Measurements from ENCODE around the gene FAM114A1. TPM values are rescaled to one million over a fixed set of nuclear protein-coding genes. Genes with fewer than 3 reads are reported as not detected.
"Not testable (repeated sequence)": the region's sequence is repeated elsewhere in the genome, so short reads cannot be mapped to it uniquely, and the experiment has no call there.

FAM114A1 gene
- total RNA-seq, 2 donors from 2014 or later = 148 to 180 TPM

- Histone ChIP-seq H3K9me3 (no peaks in the 10 kb centered on the region), H3K4me3 (no peak overlapping the region), H3K4me1 (ENCODE audit: control insufficient read depth in 1 of 2, low read depth in 2 of 2) (peaks cover 0 to 11% of the 10 kb centered on the region in 2 donors), H3K36me3 (peaks cover 51% of the 10 kb centered on the region), H3K27ac (no peak overlapping the region), H3K27me3 (replicated peaks; ENCODE audit: insufficient read depth) (no peaks in the 10 kb centered on the region)
- DNase-seq (ENCODE audit: low spot score) = no peak
- no peak for ATAC-seq (ENCODE audit: insufficient number of reproducible peaks, low FRiP score, low read depth)
- no peak for TF ChIP-seq CTCF (IDR thresholded peaks at IDR 0.05)
Measured at GRCh38 chr4:38940476-38940875, 72.9 kb downstream of the FAM114A1 start.

DNA sequence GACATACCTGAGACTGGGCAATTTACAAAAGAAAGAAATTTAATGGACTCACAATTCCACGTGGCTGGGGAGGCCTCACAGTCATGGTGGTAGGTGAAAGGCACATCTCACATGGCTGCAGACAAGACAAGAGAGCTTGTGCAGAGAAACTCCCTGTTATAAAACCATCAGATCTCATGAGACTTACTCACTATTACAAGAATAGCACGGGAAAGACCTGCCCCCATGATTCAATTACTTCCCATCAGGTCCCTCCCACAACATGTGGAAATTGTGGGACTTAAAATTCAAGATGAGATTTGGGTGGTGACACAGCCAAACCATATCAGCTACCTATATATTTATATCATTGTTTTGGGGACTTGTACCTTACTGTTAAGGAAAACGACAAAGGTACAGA lies 74.3 kb downstream of the FAM114A1 start:
- H3K4me1 ChIP-seq (ENCODE audit: control insufficient read depth in 1 of 2, low read depth in 2 of 2) = peaks cover 0 to 11% of the 10 kb centered on the region in 2 donors
- ATAC-seq (ENCODE audit: insufficient number of reproducible peaks, low FRiP score, low read depth); DNase-seq (ENCODE audit: low spot score); H3K4me3 ChIP-seq; H3K27ac ChIP-seq; H3K27me3 ChIP-seq (replicated peaks; ENCODE audit: insufficient read depth); H3K9me3 ChIP-seq: not testable (repeated sequence)
- H3K36me3 ChIP-seq = peaks cover 47% of the 10 kb centered on the region

DNA sequence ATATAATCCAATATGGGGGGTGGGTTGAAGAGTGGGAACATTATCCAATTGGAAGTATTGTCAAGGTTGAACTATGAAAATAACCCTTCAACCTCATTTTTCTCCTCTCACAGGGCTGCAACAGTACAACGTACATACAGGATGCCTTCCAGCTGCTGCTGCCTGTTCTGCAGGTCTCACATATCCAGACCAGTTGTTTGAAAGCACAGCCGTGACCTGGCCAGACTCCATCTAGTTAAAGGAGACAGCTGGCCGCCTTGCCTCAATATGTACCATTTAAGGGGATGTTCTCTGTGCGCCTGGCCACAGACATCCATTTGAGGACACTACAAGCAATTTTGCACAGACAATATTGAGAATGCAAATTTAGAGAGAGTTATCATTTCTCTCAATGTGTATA lies 75.7 kb downstream of the FAM114A1 start:
- H3K27ac ChIP-seq = no peak overlapping the region
- no peak for DNase-seq (ENCODE audit: low spot score)
- peaks cover 0 to 11% of the 10 kb centered on the region in 2 donors for H3K4me1 ChIP-seq (ENCODE audit: control insufficient read depth in 1 of 2, low read depth in 2 of 2)
- no peak overlapping the region for H3K4me3 ChIP-seq
- no peaks in the 10 kb centered on the region for H3K27me3 ChIP-seq (replicated peaks; ENCODE audit: insufficient read depth)
- no peak for ATAC-seq (ENCODE audit: insufficient number of reproducible peaks, low FRiP score, low read depth)
- peaks cover 32% of the 10 kb centered on the region for H3K36me3 ChIP-seq
- H3K9me3 ChIP-seq = no peaks in the 10 kb centered on the region
- TF ChIP-seq CTCF (IDR thresholded peaks at IDR 0.05) = no peak

DNA sequence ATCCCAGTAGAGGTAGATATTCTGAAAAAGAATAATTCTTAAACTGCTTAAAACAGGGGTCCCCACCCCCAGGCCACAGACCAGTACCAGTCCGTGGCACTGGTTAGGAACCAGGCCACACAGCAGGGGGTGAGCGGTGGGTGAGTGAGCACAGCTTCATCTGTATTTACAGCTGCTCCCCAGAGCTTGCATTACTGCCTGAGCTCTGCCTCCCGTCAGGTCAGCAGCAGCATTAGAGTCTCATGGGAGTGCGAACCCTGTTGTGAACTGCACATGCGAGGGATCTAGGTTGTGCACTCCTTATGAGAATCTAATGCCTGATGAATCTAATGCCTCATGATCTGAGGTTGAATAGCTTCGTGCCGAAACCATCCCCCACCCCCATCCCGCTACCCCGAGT lies 76.8 kb downstream of the FAM114A1 start:
- Histone ChIP-seq H3K27me3 (replicated peaks; ENCODE audit: insufficient read depth) (no peaks in the 10 kb centered on the region), H3K36me3 (peaks cover 25% of the 10 kb centered on the region), H3K4me1 (ENCODE audit: control insufficient read depth in 1 of 2, low read depth in 2 of 2) (peaks cover 0 to 11% of the 10 kb centered on the region in 2 donors), H3K4me3 (no peak overlapping the region), H3K9me3 (no peaks in the 10 kb centered on the region), H3K27ac (no peak overlapping the region)
- ATAC-seq (ENCODE audit: insufficient number of reproducible peaks, low FRiP score, low read depth) (no peak), DNase-seq (ENCODE audit: low spot score) (no peak)
- TF ChIP-seq CTCF (IDR thresholded peaks at IDR 0.05) = no peak

DNA sequence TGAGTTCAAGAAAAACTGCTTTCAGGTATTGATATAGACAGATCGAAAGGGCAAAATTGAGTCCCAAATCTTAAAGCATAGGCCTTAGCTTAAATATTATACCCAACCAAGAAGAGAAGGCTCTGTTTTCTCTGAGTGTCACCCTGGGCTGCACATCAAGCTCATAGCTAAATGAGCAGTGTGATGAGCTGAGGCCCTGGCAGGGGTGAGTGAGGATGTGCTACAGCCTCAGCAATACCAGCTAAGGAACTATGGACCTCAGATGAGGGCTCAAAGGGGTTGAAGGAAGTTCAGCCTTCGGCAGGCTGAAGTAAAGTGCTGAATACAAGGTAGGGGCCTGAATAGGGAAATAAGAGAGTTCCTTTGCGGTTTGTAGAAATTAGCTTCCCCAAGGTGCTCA lies 79.3 kb downstream of the FAM114A1 start:
- Histone ChIP-seq H3K9me3 (no peaks in the 10 kb centered on the region), H3K4me3 (no peak overlapping the region), H3K27me3 (replicated peaks; ENCODE audit: insufficient read depth) (no peaks in the 10 kb centered on the region), H3K27ac (no peak overlapping the region), H3K36me3 (peaks cover 16% of the 10 kb centered on the region), H3K4me1 (ENCODE audit: control insufficient read depth in 1 of 2, low read depth in 2 of 2) (no peaks in the 10 kb centered on the region)
- TF ChIP-seq CTCF (IDR thresholded peaks at IDR 0.05) = no peak
- ATAC-seq (ENCODE audit: insufficient number of reproducible peaks, low FRiP score, low read depth) = no peak
- DNase-seq (ENCODE audit: low spot score) = no peak

DNA sequence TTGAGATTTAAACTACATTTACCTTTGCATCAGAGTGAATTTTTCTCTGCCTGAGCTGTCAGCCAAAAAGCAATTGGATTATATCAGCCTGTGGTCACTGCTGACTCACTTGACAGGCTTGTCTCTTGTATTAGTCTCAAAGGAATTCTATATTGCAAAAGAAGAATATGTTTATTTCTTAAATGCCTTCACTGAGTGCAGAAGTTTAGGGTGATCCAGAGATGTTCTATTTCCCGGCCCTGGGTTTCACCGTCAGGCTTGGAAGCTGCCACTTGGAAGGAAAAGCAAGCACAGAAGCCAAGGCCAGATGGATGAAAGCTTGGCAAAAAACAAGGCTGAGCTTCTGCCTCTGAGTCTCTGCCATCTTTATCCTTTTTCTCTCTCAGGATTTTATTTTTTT lies 80.9 kb downstream of the FAM114A1 start:
- Histone ChIP-seq H3K9me3 (no peaks in the 10 kb centered on the region), H3K27me3 (replicated peaks; ENCODE audit: insufficient read depth) (no peaks in the 10 kb centered on the region), H3K4me1 (ENCODE audit: control insufficient read depth in 1 of 2, low read depth in 2 of 2) (no peaks in the 10 kb centered on the region), H3K27ac (no peak overlapping the region), H3K4me3 (no peak overlapping the region), H3K36me3 (no peaks in the 10 kb centered on the region)
- no peak for TF ChIP-seq CTCF (IDR thresholded peaks at IDR 0.05)
- DNase-seq (ENCODE audit: low spot score) (no peak), ATAC-seq (ENCODE audit: insufficient number of reproducible peaks, low FRiP score, low read depth) (no peak)

All from thoracic aorta (tissue), 2 donors.